ACHN (cell line): ENCODE data around the gene CCL21.
"Not testable (repeated sequence)": the region's sequence is repeated elsewhere in the genome, so short reads cannot be mapped to it uniquely, and the experiment has no call there.

Experiments used
- DNase-seq: peaks from one replicate; pipeline ENCODE4 v3.0.0-alpha.2; 2015
- in situ Hi-C: cut with HindIII; loops from 2 replicates; pipeline ENCODE4 v1.10.0; 2017; ENCODE audit warnings: low sequenced_read_pairs, low pct_ligation_motif_present, low pct_unique_long_range_greater_than_20kb

CCL21 gene

GRCh38 chr9:34710023-34710422, at the start of gene CCL21:
TSS of gene CCL21 (minus strand) at chr9:34710136. CDS start at chr9:34710066, 70 bp downstream.
- no peak for DNase-seq
- in situ Hi-C loops = no loop called here

- in situ Hi-C loops = no loop called here
- no peak for DNase-seq
Observed at GRCh38 chr9:34759432-34760134, 49.6 kb upstream of the CCL21 start.

GRCh38 chr9:34750320-34750719, 40.4 kb upstream of the CCL21 start:
- in situ Hi-C loops, DNase-seq: not testable (repeated sequence)

GRCh38 chr9:34746526-34746925, 36.6 kb upstream of the CCL21 start:
- DNase-seq = no peak
- in situ Hi-C loops = no loop called here

GRCh38 chr9:34744295-34745221, 34.6 kb upstream of the CCL21 start:
- DNase-seq = peak; percentile 24
- in situ Hi-C loops = no loop called here

- in situ Hi-C loops = no loop called here
Observed at GRCh38 chr9:34742710-34743109, 32.8 kb upstream of the CCL21 start.

GRCh38 chr9:34741628-34742027, 31.7 kb upstream of the CCL21 start:
- in situ Hi-C loops = no loop called here
- DNase-seq = no peak

More at GRCh38 chr9:34742710-34743109, 32.8 kb upstream of the CCL21 start:
- DNase-seq = no peak

GRCh38 chr9:34740176-34740575, 30.2 kb upstream of the CCL21 start:
- in situ Hi-C loops, DNase-seq: not testable (repeated sequence)

GRCh38 chr9:34737677-34738260, 27.8 kb upstream of the CCL21 start:
- in situ Hi-C loops = no loop called here
- DNase-seq = no peak

GRCh38 chr9:34734720-34735119, 24.8 kb upstream of the CCL21 start:
- in situ Hi-C loops = no loop called here
- no peak for DNase-seq

- in situ Hi-C loops = no loop called here
- no peak for DNase-seq
Observed at GRCh38 chr9:34732886-34733285, 22.9 kb upstream of the CCL21 start.

GRCh38 chr9:34732478-34732877, 22.5 kb upstream of the CCL21 start:
- in situ Hi-C loops = no loop called here
- DNase-seq = no peak

- in situ Hi-C loops = no loop called here
- no peak for DNase-seq
Observed at GRCh38 chr9:34723141-34723540, 13.2 kb upstream of the CCL21 start.

- in situ Hi-C loops, DNase-seq: not testable (repeated sequence)
Observed at GRCh38 chr9:34719769-34720025, 9.8 kb upstream of the CCL21 start.

GRCh38 chr9:34719021-34719768, 9.3 kb upstream of the CCL21 start:
- in situ Hi-C loops = no loop called here
- DNase-seq = no peak

GRCh38 chr9:34717996-34718614, 8.2 kb upstream of the CCL21 start:
- in situ Hi-C loops = no loop called here
- no peak for DNase-seq

- in situ Hi-C loops = no loop called here
- no peak for DNase-seq
Observed at GRCh38 chr9:34716711-34717110, 6.8 kb upstream of the CCL21 start.

GRCh38 chr9:34715639-34716215, 5.8 kb upstream of the CCL21 start:
- in situ Hi-C loops = no loop called here
- no peak for DNase-seq
